GM18858 (cell line): Measurements from ENCODE around the gene GPC6.

Experiments
- ATAC-seq: cut with Tn5 transposase; IDR thresholded peaks from one replicate; pipeline ENCODE4 v1.9.1; 2021; ENCODE audit not compliant: unreplicated experiment

GPC6 gene

GRCh38 chr13:94140027-94140426, 913.4 kb downstream of the GPC6 start:
- ATAC-seq, result no peak

GRCh38 chr13:94140511-94140910, 913.9 kb downstream of the GPC6 start:
- no peak for ATAC-seq

GRCh38 chr13:94143624-94144350, 917.2 kb downstream of the GPC6 start:
- ATAC-seq, result no peak

GRCh38 chr13:94145966-94146365, 919.4 kb downstream of the GPC6 start:
- no peak for ATAC-seq

- ATAC-seq, result no peak
Measured at GRCh38 chr13:94153586-94153985, 927.0 kb downstream of the GPC6 start.

- ATAC-seq, result no peak
Measured at GRCh38 chr13:94154367-94154766, 927.8 kb downstream of the GPC6 start.

GRCh38 chr13:94157705-94158218, 931.2 kb downstream of the GPC6 start:
- no peak for ATAC-seq

GRCh38 chr13:94160875-94161274, 934.3 kb downstream of the GPC6 start:
- no peak for ATAC-seq

- ATAC-seq, result no peak
Measured at GRCh38 chr13:94162289-94162688, 935.7 kb downstream of the GPC6 start.

- no peak for ATAC-seq
Measured at GRCh38 chr13:94163535-94163934, 936.9 kb downstream of the GPC6 start.

- ATAC-seq, result no peak
Measured at GRCh38 chr13:94168783-94169453, 942.3 kb downstream of the GPC6 start.

- ATAC-seq, result no peak
Measured at GRCh38 chr13:94169454-94170144, 943.0 kb downstream of the GPC6 start.

GRCh38 chr13:94170145-94170571, 943.6 kb downstream of the GPC6 start:
- no peak for ATAC-seq

- no peak for ATAC-seq
Measured at GRCh38 chr13:94172416-94172815, 945.8 kb downstream of the GPC6 start.

GRCh38 chr13:94173312-94173854, 946.8 kb downstream of the GPC6 start:
- no peak for ATAC-seq

- ATAC-seq, result no peak
Measured at GRCh38 chr13:94174009-94174408, 947.4 kb downstream of the GPC6 start.

GRCh38 chr13:94175076-94175475, 948.5 kb downstream of the GPC6 start:
- no peak for ATAC-seq

- no peak for ATAC-seq
Measured at GRCh38 chr13:94176561-94176960, 950.0 kb downstream of the GPC6 start.

GRCh38 chr13:94177041-94177440, 950.4 kb downstream of the GPC6 start:
- no peak for ATAC-seq

GRCh38 chr13:94178625-94179244, 952.1 kb downstream of the GPC6 start:
- no peak for ATAC-seq
